ENCODE measurements around the gene SEMA3D.

Gene SEMA3D

GRCh38 chr7:85224171-85224570 is 37.3 kb upstream of the SEMA3D start:
- CTCF ChIA-PET = no interaction called here
- no peak overlapping the region for H3K27ac ChIP-seq
- POLR2A ChIA-PET (ENCODE audit: low non-redundant PET) = no interaction called here
- no peak for TF ChIP-seq CTCF (conservative IDR thresholded peaks at IDR 0.05; ENCODE audit: low read depth)
- DNase-seq (ENCODE audit: low spot score) = no peak

GRCh38 chr7:85222522-85222921 is 35.7 kb upstream of the SEMA3D start:
- POLR2A ChIA-PET (ENCODE audit: low non-redundant PET) = no interaction called here
- CTCF ChIA-PET = no interaction called here
- H3K27ac ChIP-seq = no peak overlapping the region
- DNase-seq (ENCODE audit: low spot score) = no peak
- TF ChIP-seq CTCF (conservative IDR thresholded peaks at IDR 0.05; ENCODE audit: low read depth) = no peak

GRCh38 chr7:85221796-85222195 is 34.9 kb upstream of the SEMA3D start:
- ChIA-PET POLR2A (ENCODE audit: low non-redundant PET) (no interaction called here), CTCF (interaction anchor here (0.5 kb wide), 1 partner anchor 20 kb away, joined by 4 read pairs; no protein-coding TSS in a partner anchor)
- no peak for DNase-seq (ENCODE audit: low spot score)
- TF ChIP-seq CTCF (conservative IDR thresholded peaks at IDR 0.05; ENCODE audit: low read depth) = no peak
- H3K27ac ChIP-seq = no peak overlapping the region

- TF ChIP-seq CTCF (conservative IDR thresholded peaks at IDR 0.05; ENCODE audit: low read depth) = no peak
- ChIA-PET POLR2A (ENCODE audit: low non-redundant PET) (no interaction called here), CTCF (no interaction called here)
- H3K27ac ChIP-seq = no peak overlapping the region
- DNase-seq (ENCODE audit: low spot score) = no peak
These were observed 33.8 kb upstream of the SEMA3D start for GRCh38 chr7:85220651-85221050.

- DNase-seq (ENCODE audit: low spot score) = no peak
- POLR2A ChIA-PET (ENCODE audit: low non-redundant PET) = no interaction called here
- TF ChIP-seq CTCF (conservative IDR thresholded peaks at IDR 0.05; ENCODE audit: low read depth) = no peak
- CTCF ChIA-PET = no interaction called here
- H3K27ac ChIP-seq = no peak overlapping the region
These were observed 33.2 kb upstream of the SEMA3D start for GRCh38 chr7:85220023-85220422.

GRCh38 chr7:85217085-85217484 is 30.2 kb upstream of the SEMA3D start:
- CTCF ChIA-PET = no interaction called here

More at GRCh38 chr7:85217085-85217484, 30.2 kb upstream of the SEMA3D start:
- H3K27ac ChIP-seq = no peak overlapping the region
- DNase-seq (ENCODE audit: low spot score) = no peak
- POLR2A ChIA-PET (ENCODE audit: low non-redundant PET) = no interaction called here
- no peak for TF ChIP-seq CTCF (conservative IDR thresholded peaks at IDR 0.05; ENCODE audit: low read depth)

Data from RWPE1 (cell line).